DMS153 treated with DMSO at 0.1 percent for 48 hours (cell line): Measurements from ENCODE around the gene RTP3.
A peak's percentile ranks its signal among the peaks of the same experiment; 100 is the strongest.

Experiments used
- DNase-seq: peaks from one replicate; lab custom pipeline; 2025; ENCODE audit not compliant: unreplicated experiment; lab: John Stamatoyannopoulos, UW

The RTP3 gene

DNA sequence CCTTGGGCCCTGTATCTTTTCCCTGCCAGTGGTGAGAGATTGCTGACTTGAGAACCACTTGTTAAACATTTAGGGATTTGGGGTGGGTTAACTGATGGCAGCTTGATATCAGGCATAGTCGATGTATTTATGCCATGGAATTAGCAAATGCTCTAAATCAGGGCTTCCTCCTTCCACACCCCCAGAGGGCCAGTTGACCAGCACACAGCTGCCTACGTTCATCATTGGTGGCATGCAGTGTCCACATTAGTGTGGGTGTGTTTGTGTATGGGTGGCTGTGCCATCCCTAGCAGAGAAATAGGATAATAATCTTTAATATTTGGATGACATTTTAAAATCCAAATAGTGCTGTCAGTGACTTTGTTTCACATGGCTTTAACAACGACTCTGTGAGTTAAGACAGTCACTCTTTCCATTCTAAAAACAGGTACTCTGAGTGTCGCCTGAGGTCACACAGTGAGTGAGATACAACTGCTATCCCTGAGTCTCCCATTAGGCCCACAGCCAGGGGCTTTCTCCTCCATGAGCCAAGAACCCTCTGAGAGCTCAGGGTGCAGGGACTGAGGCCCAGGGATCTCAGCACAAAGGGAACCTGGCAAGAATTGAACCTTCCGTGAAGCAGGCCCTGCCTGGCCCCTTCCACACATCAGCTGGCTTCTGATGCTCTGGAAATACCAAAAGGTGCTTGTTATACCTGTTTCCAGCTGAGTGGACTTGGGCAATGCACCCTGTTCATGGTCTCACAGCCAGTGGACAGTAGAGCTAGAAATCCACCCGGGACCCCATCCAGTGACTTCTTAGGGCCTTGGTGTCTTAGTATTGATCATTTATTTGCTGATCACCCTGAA, 28.8 kb upstream of the RTP3 start:
- DNase-seq, result no peak

DNA sequence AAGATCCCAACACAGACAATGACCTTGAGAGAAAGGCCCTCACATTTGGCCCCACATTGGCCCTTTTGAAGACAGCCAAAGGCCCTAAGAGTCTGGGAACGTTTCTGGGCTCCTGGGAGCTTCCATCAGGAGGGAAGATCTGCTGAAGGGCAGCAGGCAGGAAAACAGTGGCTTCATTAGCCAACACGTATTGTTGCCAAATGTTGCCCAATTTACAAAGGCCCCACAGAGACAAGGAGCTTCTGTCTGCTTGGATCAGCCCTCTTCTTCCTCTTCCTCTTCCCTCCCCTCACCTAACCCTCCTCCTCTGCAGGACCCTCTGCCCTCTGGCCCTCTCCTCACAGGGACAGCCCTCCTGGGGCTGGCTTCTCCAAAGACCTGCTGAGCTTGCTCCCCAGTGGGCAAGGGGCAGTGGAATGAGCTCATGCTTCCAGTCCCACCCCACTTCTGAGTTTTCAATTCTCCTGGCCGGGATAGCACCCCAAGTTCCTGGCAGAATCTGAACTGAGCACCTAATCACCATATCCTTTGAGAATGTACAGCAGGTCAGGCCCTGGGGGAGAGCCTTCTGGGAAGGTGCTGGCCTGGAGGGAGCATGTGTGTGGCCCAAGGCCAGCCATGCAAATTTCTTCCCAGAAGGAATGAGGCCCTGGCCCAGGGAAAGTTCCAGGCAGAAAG, 28.0 kb upstream of the RTP3 start:
- DNase-seq, result no peak

GRCh38 chr3:46470831-46471230, 26.9 kb upstream of the RTP3 start:
- no peak for DNase-seq

DNA sequence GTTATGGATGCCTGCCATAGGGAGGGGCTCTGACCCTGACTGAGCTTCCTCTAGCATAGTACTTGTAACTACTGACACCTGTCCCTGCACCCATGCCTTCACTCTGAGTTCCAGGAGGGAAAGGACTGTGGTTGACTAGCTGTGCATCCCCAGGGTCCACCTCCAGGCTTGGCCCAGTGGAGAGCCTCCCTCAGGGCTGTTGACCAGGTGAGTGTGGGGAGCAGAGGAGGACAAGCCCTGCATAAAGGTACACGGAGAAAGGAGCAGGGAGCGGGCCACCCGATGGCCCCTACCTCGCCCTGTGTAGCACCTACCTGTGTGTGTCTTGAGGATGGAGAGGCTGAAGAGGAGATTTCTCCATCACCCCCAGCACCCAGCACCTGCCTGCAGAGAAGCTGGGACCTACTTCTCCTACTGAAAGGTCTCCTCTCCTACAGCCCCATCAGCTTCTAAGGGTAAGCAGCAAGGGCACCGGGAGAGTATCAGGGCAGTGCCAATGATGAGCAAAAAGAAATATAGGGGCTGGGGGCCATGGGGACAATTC, 26.3 kb upstream of the RTP3 start:
- no peak for DNase-seq

- DNase-seq, result no peak
Observed at GRCh38 chr3:46472736-46473135, 25.0 kb upstream of the RTP3 start.

GRCh38 chr3:46477145-46477544, 20.6 kb upstream of the RTP3 start:
- DNase-seq, result no peak

DNA sequence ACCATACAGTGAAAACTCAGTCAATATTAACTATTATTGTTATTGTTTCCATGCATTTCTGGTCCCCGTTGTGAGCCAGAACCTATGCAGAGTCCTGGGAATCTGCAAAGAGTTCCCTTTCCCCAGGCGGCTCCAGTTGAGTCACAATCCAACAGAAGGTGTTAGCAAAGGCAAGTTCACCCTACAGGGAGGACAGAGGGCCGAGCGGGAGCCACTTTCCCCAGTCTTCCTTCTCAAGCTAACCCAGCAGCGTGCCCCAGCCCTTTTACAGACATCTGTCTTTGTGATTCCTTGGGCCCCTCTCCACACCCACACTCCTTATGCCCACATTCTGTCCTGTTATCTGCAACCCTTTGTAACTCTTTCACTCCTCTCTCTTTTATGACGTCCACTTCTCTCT, 20.0 kb upstream of the RTP3 start:
- no peak for DNase-seq

DNA sequence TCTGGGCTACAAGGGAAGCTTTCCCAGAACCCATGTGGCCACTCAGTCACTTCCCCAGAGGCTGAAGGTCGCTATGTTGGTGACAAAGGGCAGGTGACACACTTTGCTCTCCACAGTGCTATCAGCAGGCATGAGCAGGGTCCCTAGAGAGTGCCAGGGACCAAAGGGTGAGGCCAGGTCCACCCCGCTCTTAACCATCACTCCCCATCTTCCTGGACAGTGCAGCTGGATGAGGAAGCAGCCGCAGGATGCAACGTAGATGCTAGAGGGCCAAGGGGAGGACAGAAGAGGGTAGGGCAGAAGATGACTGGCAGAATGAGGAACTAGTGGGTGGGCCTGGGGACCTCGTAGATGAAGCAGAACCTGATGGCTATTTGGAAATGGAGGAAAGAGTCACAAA, 19.4 kb upstream of the RTP3 start:
- no peak for DNase-seq

- no peak for DNase-seq
Observed at GRCh38 chr3:46479021-46479420, 18.8 kb upstream of the RTP3 start.

DNA sequence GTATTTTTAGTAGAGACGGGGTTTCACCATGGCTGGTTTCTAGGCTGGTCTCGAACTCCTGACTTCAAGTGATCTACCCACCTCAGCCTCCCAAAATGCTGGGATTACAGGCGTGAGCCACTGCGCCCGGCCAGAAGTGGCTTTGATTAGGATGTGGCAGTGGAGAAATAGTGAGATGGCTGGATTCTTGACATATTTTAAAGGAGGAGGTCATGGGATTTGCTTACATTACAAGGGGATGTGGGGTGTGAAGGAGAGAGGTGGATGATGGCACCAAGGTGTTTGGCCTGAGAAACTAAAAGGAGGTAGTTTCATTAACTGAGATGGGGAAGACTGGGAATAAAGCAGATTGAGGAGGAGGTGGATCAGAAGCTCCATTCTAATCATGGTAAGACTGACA, 18.1 kb upstream of the RTP3 start:
- no peak for DNase-seq

- no peak for DNase-seq
Observed at GRCh38 chr3:46480491-46481195, 17.1 kb upstream of the RTP3 start.

GRCh38 chr3:46481636-46482035, 16.1 kb upstream of the RTP3 start:
- no peak for DNase-seq

DNA sequence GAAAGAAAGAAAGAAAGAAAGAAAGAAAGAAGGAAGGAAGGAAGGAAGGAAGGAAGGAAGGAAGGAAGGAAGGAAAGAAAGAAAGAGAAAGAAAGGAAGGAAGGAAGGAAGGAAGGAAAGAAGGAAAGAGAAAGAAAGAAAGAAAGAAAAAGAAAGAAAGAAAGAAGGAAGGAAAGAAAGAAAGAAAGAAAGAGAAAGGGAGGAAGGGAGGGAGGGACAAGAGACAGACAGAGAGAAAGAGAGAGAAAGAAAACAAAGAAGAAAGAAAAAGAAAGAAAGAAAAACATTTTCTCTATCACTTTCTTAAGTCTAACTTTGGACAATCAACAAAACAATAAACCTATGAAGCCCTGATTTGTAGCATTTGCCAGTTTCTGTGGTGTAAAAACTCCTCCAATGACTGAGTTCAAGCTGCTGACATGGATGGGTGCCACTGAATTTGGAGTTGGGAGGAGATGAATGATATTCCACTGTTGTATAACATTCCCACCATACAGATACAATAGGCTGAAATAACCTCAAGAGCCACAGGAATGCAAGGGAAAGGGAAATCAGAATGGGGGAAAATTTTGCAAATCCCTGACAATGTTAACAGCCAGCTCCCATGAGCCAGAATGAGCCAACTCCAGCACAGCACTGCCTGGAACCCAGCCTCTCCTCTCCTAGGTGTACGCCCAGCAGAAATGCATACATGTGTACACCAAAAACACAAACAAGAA, 15.0 kb upstream of the RTP3 start:
- DNase-seq, result no peak

DNA sequence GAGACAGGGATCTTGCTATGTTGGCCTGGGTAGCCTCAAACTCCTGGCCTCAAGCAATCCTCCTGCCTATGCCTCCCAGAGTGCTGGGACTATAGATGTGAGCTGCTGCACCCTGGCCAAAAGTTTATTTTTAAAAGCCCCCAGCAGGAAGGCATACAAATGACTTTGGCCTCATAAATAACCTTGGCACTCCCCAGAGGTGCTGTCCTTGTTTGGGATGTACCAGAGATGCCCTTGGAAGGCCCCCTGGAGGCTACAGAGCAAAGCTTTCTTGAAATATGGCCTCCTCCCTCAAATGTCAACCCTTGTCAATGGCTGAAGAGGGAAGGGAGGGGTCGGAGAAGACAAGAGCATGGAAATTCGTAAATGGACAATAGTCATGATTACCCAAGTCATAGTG, 14.0 kb upstream of the RTP3 start:
- DNase-seq, result no peak

GRCh38 chr3:46484388-46484787, 13.4 kb upstream of the RTP3 start:
- DNase-seq, result no peak

DNA sequence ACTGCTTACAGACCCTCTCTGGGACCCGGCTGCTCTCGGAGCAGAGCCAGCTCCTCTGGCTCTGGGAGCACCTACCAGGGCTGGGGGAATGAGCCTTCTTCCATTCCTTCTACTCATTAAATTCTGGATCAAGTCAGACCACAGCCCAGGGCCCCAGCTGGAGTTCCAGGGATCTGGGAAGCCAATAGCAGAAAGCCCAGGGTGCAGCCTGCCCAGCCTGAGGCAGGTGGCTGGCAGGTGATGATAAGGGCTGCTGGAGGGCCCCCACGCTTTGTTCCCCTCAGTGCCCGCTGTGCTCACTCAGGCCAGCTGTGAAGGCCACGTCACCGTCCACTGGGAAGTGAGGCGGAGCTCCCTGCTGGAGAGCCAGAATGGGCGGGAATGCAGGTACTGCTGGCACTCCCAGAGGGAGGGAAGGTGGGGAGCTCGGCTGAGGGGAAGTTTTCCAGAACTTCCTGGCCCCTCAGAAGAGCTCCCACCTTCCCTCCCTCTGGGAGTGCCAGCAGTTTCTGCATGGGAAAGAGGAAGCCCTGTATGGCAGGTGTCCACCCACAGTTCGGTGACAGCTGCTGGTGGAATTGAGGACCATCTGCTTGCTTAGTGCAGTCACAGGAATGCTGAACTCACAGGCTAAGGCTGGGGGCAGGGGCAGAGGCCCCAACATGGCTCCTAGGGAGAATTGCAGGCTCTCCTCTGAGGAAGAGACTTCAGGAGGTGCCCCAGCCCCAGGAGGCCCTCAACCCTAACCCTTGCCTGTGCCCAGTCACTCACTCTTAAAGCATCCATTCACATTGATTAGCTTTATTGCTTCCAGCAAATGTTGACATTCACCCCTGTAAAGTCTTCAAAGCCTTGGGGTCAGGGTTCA, 12.6 kb upstream of the RTP3 start:
- DNase-seq, result no peak

GRCh38 chr3:46485779-46486175, 12.0 kb upstream of the RTP3 start:
- DNase-seq, result no peak

- peak; percentile 34 for DNase-seq
Observed at GRCh38 chr3:46488735-46489361, 8.9 kb upstream of the RTP3 start.

GRCh38 chr3:46489381-46489780, 8.4 kb upstream of the RTP3 start:
- no peak for DNase-seq

DNA sequence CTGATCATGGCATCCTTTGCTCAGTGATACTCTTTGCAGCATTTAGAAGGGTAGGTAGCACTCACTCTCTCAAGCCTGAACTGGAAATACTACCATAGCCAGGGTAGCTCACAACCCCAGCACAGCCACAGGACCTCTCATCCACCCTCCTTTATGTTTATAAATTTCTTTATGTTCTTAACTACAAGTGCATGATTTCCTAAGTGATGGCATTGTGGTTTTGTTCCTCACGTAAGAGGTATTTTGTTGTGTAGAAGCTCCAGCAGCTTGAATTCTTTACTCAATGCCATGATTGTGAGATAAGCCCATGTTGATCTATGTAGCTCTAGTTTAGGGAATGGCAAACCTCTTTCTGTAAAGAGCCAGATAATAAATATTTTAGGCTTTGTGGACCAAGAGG, 7.9 kb upstream of the RTP3 start:
- DNase-seq, result no peak
